ENCODE measurements around the gene TRIO. TPM values are rescaled to one million over a fixed set of nuclear protein-coding genes. Genes with fewer than 3 reads are reported as not detected.

The TRIO gene
- polyA plus RNA-seq, 1 donor (not counting 4 experiments of a cell fraction or from before 2014, with no cell fraction given) = 57.2 TPM

- no peak for FAIRE-seq
- TF ChIP-seq CTCF (optimal IDR thresholded peaks at IDR 0.05 in 1 of 3, IDR thresholded peaks at IDR 0.05 in 1 of 3, conservative IDR thresholded peaks at IDR 0.05 in 1 of 3; ENCODE audit: extremely low read depth in 1 of 3, insufficient read depth in 2 of 3, low read length in 3 of 3) (no peak), EZH2 (IDR thresholded peaks at IDR 0.05; ENCODE audit: low read length) (no peak)
- Histone ChIP-seq H3K9me1 (ENCODE audit: control insufficient read depth, extremely low read depth, insufficient read depth, low read length) (peaks cover 3% of the 10 kb centered on the region), H3K4me3 (ENCODE audit: control insufficient read depth in 2 of 3, extremely low read depth in 1 of 3, insufficient read depth in 2 of 3, low read depth in 1 of 3, low read length in 3 of 3) (no peak overlapping the region), H3K9ac (ENCODE audit: control insufficient read depth, extremely low read depth, insufficient read depth, low read length) (no peak overlapping the region), H3K9me3 (ENCODE audit: control insufficient read depth, low read depth, low read length) (peaks cover 23% of the 10 kb centered on the region), H2AFZ (ENCODE audit: control insufficient read depth, low read length) (no peak overlapping the region), H3K4me2 (ENCODE audit: control insufficient read depth, extremely low read depth, insufficient read depth, low read depth, low read length) (no peak overlapping the region), H4K20me1 (ENCODE audit: control insufficient read depth, extremely low read depth, insufficient read depth, low read length) (peaks cover 18% of the 10 kb centered on the region), H3K79me2 (ENCODE audit: control insufficient read depth, insufficient read depth, low read length) (peaks cover 99% of the 10 kb centered on the region), H3K27me3 (ENCODE audit: control insufficient read depth, extremely low read depth, insufficient read depth, low read length) (no peaks in the 10 kb centered on the region), H3K27ac (ENCODE audit: control insufficient read depth, insufficient read depth, low read length) (no peak overlapping the region), H3K4me1 (ENCODE audit: control insufficient read depth, extremely low read depth, insufficient read depth, low read length) (peaks cover 2% of the 10 kb centered on the region), H3K36me3 (ENCODE audit: control insufficient read depth in 2 of 2, extremely low read depth in 1 of 2, insufficient read depth in 2 of 2, low read length in 2 of 2) (peaks cover 5% of the 10 kb centered on the region in 2 experiments)
- DNase-seq (ENCODE audit: low read depth, low spot score) = no peak
- dilution Hi-C loops (cut with MboI; ENCODE audit: extremely low pct_ligation_motif_present, low sequenced_read_pairs) = no loop called here
Measured at GRCh38 chr5:14252793-14253192, 109.7 kb downstream of the TRIO start.

DNA sequence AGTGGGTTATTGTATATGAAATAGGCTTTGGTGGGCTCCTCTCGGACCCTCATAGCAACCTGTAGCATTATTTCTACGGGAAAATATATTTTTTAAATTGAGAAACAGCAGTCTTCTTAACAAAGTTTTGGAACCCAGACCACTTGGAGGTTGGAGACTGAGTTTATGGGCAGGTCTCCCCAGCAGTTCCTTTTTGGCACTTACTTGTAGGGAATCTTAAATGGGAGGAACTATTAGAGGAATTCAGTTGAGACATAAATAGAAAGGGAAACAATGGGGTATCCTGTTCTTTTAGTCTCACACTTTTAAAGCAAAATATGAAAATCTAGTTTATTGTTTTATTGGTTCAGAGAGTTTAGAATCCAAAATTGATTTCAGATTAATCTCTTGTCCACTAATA is 111.5 kb downstream of the TRIO start:
- Histone ChIP-seq H3K4me1 (ENCODE audit: control insufficient read depth, extremely low read depth, insufficient read depth, low read length) (peaks cover 5% of the 10 kb centered on the region), H3K79me2 (ENCODE audit: control insufficient read depth, insufficient read depth, low read length) (peaks cover 99% of the 10 kb centered on the region), H4K20me1 (ENCODE audit: control insufficient read depth, extremely low read depth, insufficient read depth, low read length) (peaks cover 9% of the 10 kb centered on the region), H3K9ac (ENCODE audit: control insufficient read depth, extremely low read depth, insufficient read depth, low read length) (no peak overlapping the region), H3K27me3 (ENCODE audit: control insufficient read depth, extremely low read depth, insufficient read depth, low read length) (no peaks in the 10 kb centered on the region), H3K9me3 (ENCODE audit: control insufficient read depth, low read depth, low read length) (peaks cover 23% of the 10 kb centered on the region), H3K36me3 (ENCODE audit: control insufficient read depth in 2 of 2, extremely low read depth in 1 of 2, insufficient read depth in 2 of 2, low read length in 2 of 2) (peaks cover 5% of the 10 kb centered on the region in 2 experiments), H3K4me2 (ENCODE audit: control insufficient read depth, extremely low read depth, insufficient read depth, low read depth, low read length) (no peak overlapping the region), H3K4me3 (ENCODE audit: control insufficient read depth in 2 of 3, extremely low read depth in 1 of 3, insufficient read depth in 2 of 3, low read depth in 1 of 3, low read length in 3 of 3) (no peak overlapping the region), H3K9me1 (ENCODE audit: control insufficient read depth, extremely low read depth, insufficient read depth, low read length) (peaks cover 4% of the 10 kb centered on the region), H2AFZ (ENCODE audit: control insufficient read depth, low read length) (no peak overlapping the region), H3K27ac (ENCODE audit: control insufficient read depth, insufficient read depth, low read length) (no peak overlapping the region)
- dilution Hi-C loops (cut with MboI; ENCODE audit: extremely low pct_ligation_motif_present, low sequenced_read_pairs) = no loop called here
- no peak for FAIRE-seq
- TF ChIP-seq CTCF (optimal IDR thresholded peaks at IDR 0.05 in 1 of 3, IDR thresholded peaks at IDR 0.05 in 1 of 3, conservative IDR thresholded peaks at IDR 0.05 in 1 of 3; ENCODE audit: extremely low read depth in 1 of 3, insufficient read depth in 2 of 3, low read length in 3 of 3) (no peak), EZH2 (IDR thresholded peaks at IDR 0.05; ENCODE audit: low read length) (no peak)
- DNase-seq (ENCODE audit: low read depth, low spot score) = no peak

All from keratinocyte (primary cell).